ENCODE data around the gene GPBP1L1.
"Not testable (repeated sequence)": the region's sequence is repeated elsewhere in the genome, so short reads cannot be mapped to it uniquely, and the experiment has no call there.

The GPBP1L1 gene

GRCh38 chr1:45686288-45687013, at the start of gene GPBP1L1:
TSS of gene GPBP1L1 (minus strand) at chr1:45686533. CDS start at chr1:45659087, 27,446 bp downstream.
- DNase-seq (ENCODE audit: insufficient read length, low spot score) (peak; percentile 79), FAIRE-seq (peak; percentile 96)

- DNase-seq (ENCODE audit: insufficient read length, low spot score) (no peak), FAIRE-seq (peak; percentile 70)
These were observed 44.5 kb upstream of the GPBP1L1 start for GRCh38 chr1:45730780-45731319.

- DNase-seq (ENCODE audit: insufficient read length, low spot score) (no peak), FAIRE-seq (no peak)
These were observed 43.9 kb upstream of the GPBP1L1 start for GRCh38 chr1:45730075-45730779.

GRCh38 chr1:45726007-45726406, 39.7 kb upstream of the GPBP1L1 start:
- DNase-seq (ENCODE audit: insufficient read length, low spot score); FAIRE-seq: not testable (repeated sequence)

GRCh38 chr1:45723248-45723930, 37.1 kb upstream of the GPBP1L1 start:
- no peak for FAIRE-seq
- DNase-seq (ENCODE audit: insufficient read length, low spot score), result no peak

GRCh38 chr1:45722809-45723208, 36.5 kb upstream of the GPBP1L1 start:
- FAIRE-seq (no peak), DNase-seq (ENCODE audit: insufficient read length, low spot score) (no peak)

GRCh38 chr1:45721207-45721606, 34.9 kb upstream of the GPBP1L1 start:
- DNase-seq (ENCODE audit: insufficient read length, low spot score) (no peak), FAIRE-seq (no peak)

- FAIRE-seq (no peak), DNase-seq (ENCODE audit: insufficient read length, low spot score) (no peak)
These were observed 32.0 kb upstream of the GPBP1L1 start for GRCh38 chr1:45718289-45718688.

GRCh38 chr1:45717386-45717785, 31.1 kb upstream of the GPBP1L1 start:
- not testable (repeated sequence) for DNase-seq (ENCODE audit: insufficient read length, low spot score); FAIRE-seq

- FAIRE-seq, result no peak
These were observed 30.4 kb upstream of the GPBP1L1 start for GRCh38 chr1:45716700-45717099.

GRCh38 chr1:45713711-45714110, 27.4 kb upstream of the GPBP1L1 start:
- no peak for DNase-seq (ENCODE audit: insufficient read length, low spot score)
- no peak for FAIRE-seq

More at GRCh38 chr1:45716700-45717099, 30.4 kb upstream of the GPBP1L1 start:
- no peak for DNase-seq (ENCODE audit: insufficient read length, low spot score)

- DNase-seq (ENCODE audit: insufficient read length, low spot score) (no peak), FAIRE-seq (no peak)
These were observed 18.3 kb upstream of the GPBP1L1 start for GRCh38 chr1:45704637-45705036.

GRCh38 chr1:45694823-45695222, 8.5 kb upstream of the GPBP1L1 start:
- no peak for DNase-seq (ENCODE audit: insufficient read length, low spot score)
- no peak for FAIRE-seq

GRCh38 chr1:45693811-45694210, 7.5 kb upstream of the GPBP1L1 start:
- not testable (repeated sequence) for FAIRE-seq; DNase-seq (ENCODE audit: insufficient read length, low spot score)

- peak; percentile 82 for FAIRE-seq
- peak; percentile 48 for DNase-seq (ENCODE audit: insufficient read length, low spot score)
These were observed 1.7 kb upstream of the GPBP1L1 start, which contains the start of gene TMEM69 for GRCh38 chr1:45687754-45688740. TSS of gene TMEM69 (plus strand) at chr1:45688181. CDS start at chr1:45691069, 2,888 bp downstream.

GRCh38 chr1:45687014-45687753, 851 bp upstream of the GPBP1L1 start:
- FAIRE-seq (peak; percentile 98), DNase-seq (ENCODE audit: insufficient read length, low spot score) (peak; percentile 60)

- DNase-seq (ENCODE audit: insufficient read length, low spot score) (no peak), FAIRE-seq (no peak)
These were observed 382 bp downstream of the GPBP1L1 start for GRCh38 chr1:45686015-45686287.

- DNase-seq (ENCODE audit: insufficient read length, low spot score) (no peak), FAIRE-seq (peak; percentile 14)
These were observed 872 bp downstream of the GPBP1L1 start for GRCh38 chr1:45685308-45686014.

- FAIRE-seq (no peak), DNase-seq (ENCODE audit: insufficient read length, low spot score) (no peak)
These were observed 1.9 kb downstream of the GPBP1L1 start for GRCh38 chr1:45684402-45684801.

Data from GM19239 (cell line).